SK-N-SH (cell line): ENCODE measurements around the gene GRIPAP1. TPM values are rescaled to one million over a fixed set of nuclear protein-coding genes. Genes with fewer than 3 reads are reported as not detected.

Experiments
- CTCF ChIA-PET: fragments of 300-600, 350-600 bp; formaldehyde crosslinking; extraction: SDS; loops from one replicate; lab custom pipeline; 2021; lab: Yijun Ruan, JAX
- POLR2A ChIA-PET: fragments of 350-600 bp; sonication (Branson Sonifier 250); formaldehyde crosslinking; extraction: SDS; loops from one replicate; lab custom pipeline; 2020; ENCODE audit warnings: antibody characterized with exemption, inconsistent platforms; lab: Yijun Ruan, JAX
- DNase-seq: peaks from one replicate; pipeline ENCODE4 v3.0.0; 2012
- H2AFZ ChIP-seq: fragments of 200-600 bp; sonication (generic); 2 replicates; pipeline ENCODE4 v1.8.1; 2016; ENCODE audit warnings: antibody characterized with exemption, mild to moderate bottlenecking, low read depth
- H3F3A ChIP-seq: fragments of 200-600 bp; sonication (generic); replicated peaks from 2 replicates; pipeline ENCODE3; 2016; ENCODE audit warnings: antibody characterized with exemption, mild to moderate bottlenecking; ENCODE audit not compliant: insufficient read depth
- H3K27ac ChIP-seq, 2 experiments: fragments of 200-500 bp in 1 of 2; fragments of 200-600 bp in 1 of 2; sonication (Bioruptor generic) in 1 of 2; sonication (generic), shearing (Covaris generic) in 1 of 2; 2 replicates each; pipeline versions ENCODE4 v1.5.1 to v1.6.1; 2014 to 2016; ENCODE audit warnings: low read depth in 2 of 2, inconsistent platforms in 1 of 2, low read length in 1 of 2, mild to moderate bottlenecking in 1 of 2, mixed read lengths in 1 of 2
- H3K27me3 ChIP-seq: fragments of 200-600 bp; sonication (generic), shearing (Covaris generic); 2 replicates; pipeline ENCODE4 v1.6.1; 2016; ENCODE audit warnings: mixed run types; ENCODE audit not compliant: insufficient read depth
- H3K36me3 ChIP-seq, 2 experiments: fragments of 200-500 bp in 1 of 2; fragments of 200-600 bp in 1 of 2; sonication (Bioruptor generic) in 1 of 2; sonication (generic) in 1 of 2; replicated peaks in 1 of 2; 2 replicates each; pipeline versions ENCODE3 to v1.5.1; 2014 to 2016; ENCODE audit warnings: low read length in 1 of 2, mild to moderate bottlenecking in 1 of 2; ENCODE audit not compliant: insufficient read depth in 2 of 2, control insufficient read depth in 1 of 2
- H3K4me1 ChIP-seq, 2 experiments: fragments of 200-500 bp in 1 of 2; fragments of 200-600 bp in 1 of 2; sonication (Bioruptor generic) in 1 of 2; sonication (generic), shearing (Covaris generic) in 1 of 2; 2 replicates each; pipeline versions ENCODE4 v1.5.1 to v1.6.1; 2014 to 2016; ENCODE audit warnings: low read depth in 1 of 2, low read length in 1 of 2, mixed run types in 1 of 2; ENCODE audit not compliant: insufficient read depth in 2 of 2, control insufficient read depth in 1 of 2
- H3K4me2 ChIP-seq: fragments of 200-600 bp; sonication (generic), shearing (Covaris generic); 2 replicates; pipeline ENCODE4 v1.6.1; 2017; ENCODE audit warnings: mixed run types
- H3K4me3 ChIP-seq, 2 experiments: fragments of 200-500 bp in 1 of 2; fragments of 200-600 bp in 1 of 2; sonication (Bioruptor generic) in 1 of 2; sonication (generic), shearing (Covaris generic) in 1 of 2; 2 replicates each; pipeline versions ENCODE4 v1.5.1 to v1.8.1; 2014 to 2016; ENCODE audit warnings: low read depth in 2 of 2, inconsistent platforms in 1 of 2, low read length in 1 of 2, mild to moderate bottlenecking in 1 of 2, mixed read lengths in 1 of 2, moderate library complexity in 1 of 2
- H3K79me2 ChIP-seq: fragments of 200-600 bp; sonication (generic); 2 replicates; pipeline ENCODE4 v1.8.1; 2017; ENCODE audit warnings: mild to moderate bottlenecking; ENCODE audit not compliant: insufficient read depth
- H3K9ac ChIP-seq: fragments of 200-600 bp; sonication (generic); 2 replicates; pipeline ENCODE4 v1.6.1; 2017; ENCODE audit warnings: mixed run types
- H3K9me2 ChIP-seq: fragments of 200-600 bp; sonication (generic); 2 replicates; pipeline ENCODE4 v1.6.1; 2017; ENCODE audit warnings: mixed run types
- H3K9me3 ChIP-seq: fragments of 200-600 bp; sonication (generic); 2 replicates; pipeline ENCODE4 v1.6.1; 2017; ENCODE audit warnings: mixed run types, mild to moderate bottlenecking, moderate library complexity
- H4K20me1 ChIP-seq: fragments of 200-600 bp; sonication (generic); 2 replicates; pipeline ENCODE4 v1.6.1; 2017; ENCODE audit warnings: mild to moderate bottlenecking, mixed run types; ENCODE audit not compliant: insufficient read depth
- CTCF ChIP-seq: fragments of 200-600 bp; sonication (generic); IDR thresholded peaks from 2 replicates; pipeline ENCODE4 v1.6.1; 2017; ENCODE audit warnings: antibody characterized with exemption, mild to moderate bottlenecking, moderate library complexity
- EP300 ChIP-seq, 2 experiments: IDR thresholded peaks; 2 replicates each; pipeline versions ENCODE4 v1.4.0 to v1.6.1; 2012; ENCODE audit warnings: borderline replicate concordance in 1 of 2, low read depth in 1 of 2, low read length in 1 of 2
- EZH2phosphoT487 ChIP-seq: fragments of 200-600 bp; sonication (generic); IDR thresholded peaks from 2 replicates; pipeline ENCODE4 v1.6.1; 2017; ENCODE audit warnings: low read depth, mixed run types, mild to moderate bottlenecking, antibody characterized with exemption, moderate library complexity, borderline replicate concordance
- FOSL2 ChIP-seq: IDR thresholded peaks from 2 replicates; pipeline ENCODE4 v1.4.0; 2012; ENCODE audit warnings: low read depth, mild to moderate bottlenecking, moderate library complexity, borderline replicate concordance
- FOXJ3 ChIP-seq: sonication (generic); formaldehyde crosslinking; IDR thresholded peaks from 2 replicates; pipeline ENCODE4 v1.5.1; 2020; ENCODE audit warnings: mild to moderate bottlenecking, missing genetic modification reagents
- FOXM1 ChIP-seq: IDR thresholded peaks from 2 replicates; pipeline ENCODE4 v1.4.0; 2012; ENCODE audit warnings: low read depth, mild to moderate bottlenecking
- GATA2 ChIP-seq: sonication (generic); formaldehyde crosslinking; IDR thresholded peaks from 2 replicates; pipeline ENCODE4 v1.5.0; 2020; ENCODE audit warnings: mild to moderate bottlenecking, missing genetic modification reagents
- IRF3 ChIP-seq: fragments of 150-350 bp; IDR thresholded peaks from 2 replicates; pipeline ENCODE4 v1.6.1; 2016; ENCODE audit warnings: mild to moderate bottlenecking, low read depth, low read length
- RCOR1 ChIP-seq: fragments of 150-350 bp; IDR thresholded peaks from 2 replicates; pipeline ENCODE4 v1.6.1; 2017; ENCODE audit warnings: antibody characterized with exemption, low read length
- RFX5 ChIP-seq: IDR thresholded peaks from 2 replicates; pipeline ENCODE4 v1.6.1; 2012; ENCODE audit warnings: mild to moderate bottlenecking, improper control_type of control experiment, low read length
- RXRA ChIP-seq: IDR thresholded peaks from 2 replicates; pipeline ENCODE4 v1.4.0; 2012; ENCODE audit warnings: low read depth, mild to moderate bottlenecking, borderline replicate concordance
- SIN3A ChIP-seq: IDR thresholded peaks from 2 replicates; pipeline ENCODE4 v1.6.1; 2012; ENCODE audit warnings: low read depth, mild to moderate bottlenecking, low read length, moderate library complexity, borderline replicate concordance
- TCF12 ChIP-seq: IDR thresholded peaks from 2 replicates; pipeline ENCODE4 v1.4.0; 2012
- ZBTB33 ChIP-seq: IDR thresholded peaks from 2 replicates; pipeline ENCODE4 v1.4.0; 2012; ENCODE audit warnings: low read depth, borderline replicate concordance
- WGBS: methylation state at CpG from one replicate; pipeline ENCODE4 v1.1.6; 2017; ENCODE audit warnings: low lambda C conversion rate; 5-methylcytosine and 5-hydroxymethylcytosine counted together
- polyA plus RNA-seq, 3 experiments: library from polyadenylated mRNA; depleted of rRNA; stranded (reverse); fragments of >200 nt; gene quantifications; 2 replicates each; pipeline ENCODE4 v1.2.3, GENCODE V29; 2012

The GRIPAP1 gene
- polyA plus RNA-seq, 1 of the 3 experiments (the other 2 are of a cell fraction): 63.6 TPM

GRCh38 chrX:48969471-48969870 is 32.6 kb downstream of the GRIPAP1 start:
- WGBS: 27% methylated on average over 2 of the region's 28 CpGs
- CTCF ChIA-PET: interaction anchor here (1.6 kb wide), 1 partner anchor 11 kb away, joined by 6 read pairs; no protein-coding TSS in a partner anchor

More at GRCh38 chrX:48969471-48969870, 32.6 kb downstream of the GRIPAP1 start:
- Histone ChIP-seq H2AFZ (no peak overlapping the region), H3K4me1 (peaks cover 0 to 12% of the 10 kb centered on the region in 2 experiments; a peak in 1 of 4 replicates), H3K27me3 (peaks cover 20% of the 10 kb centered on the region; the same call in 1 of the 2 replicates), H3K9ac (no peak overlapping the region), H4K20me1 (no peaks in the 10 kb centered on the region), H3K9me3 (no peaks in the 10 kb centered on the region), H3K79me2 (no peaks in the 10 kb centered on the region), H3K9me2 (no peaks in the 10 kb centered on the region), H3K36me3 (no peaks in the 10 kb centered on the region), H3K27ac (no peak overlapping the region), H3F3A (no peaks in the 10 kb centered on the region), H3K4me3 (no peak overlapping the region), H3K4me2 (no peak overlapping the region)
- TF ChIP-seq RXRA: no peak
- TF ChIP-seq RFX5: no peak
- no peak for TF ChIP-seq FOXM1
- no peak for TF ChIP-seq TCF12
- no peak for TF ChIP-seq IRF3
- no peak for TF ChIP-seq GATA2 (CRISPR knock-in tag)
- TF ChIP-seq ZBTB33: no peak
- no peak for TF ChIP-seq RCOR1
- no peak for TF ChIP-seq CTCF
- TF ChIP-seq FOXJ3 (CRISPR knock-in tag): no peak
- no peak for TF ChIP-seq EP300 (IDR thresholded peaks at IDR 0.05; ENCODE audit: borderline replicate concordance in 1 of 2, low read depth in 1 of 2, low read length in 1 of 2)
- TF ChIP-seq SIN3A: no peak
- no peak for TF ChIP-seq EZH2phosphoT487
- TF ChIP-seq FOSL2: no peak
- POLR2A ChIA-PET: no interaction called here
- DNase-seq: no peak
